WTC11 (cell line): ENCODE data around the gene TFF3. TPM values are rescaled to one million over a fixed set of nuclear protein-coding genes. Genes with fewer than 3 reads are reported as not detected.

ENCODE experiments used
- ATAC-seq: fragments of 200-7000 bp; cut with Tn5 transposase; 2 replicates; pipeline ENCODE4 v1.10.0; 2021; ENCODE audit warnings: mild to moderate bottlenecking, moderate library complexity
- CTCF ChIA-PET: fragments of 300-600 bp; sonication (Branson Sonifier 250); formaldehyde crosslinking; loops from one replicate; lab custom pipeline; 2021; ENCODE audit warnings: antibody characterized with exemption; lab: Charles Lee
- POLR2A ChIA-PET: fragments of 350-600 bp; sonication (Branson Sonifier 250); formaldehyde crosslinking; loops from one replicate; lab custom pipeline; 2021; ENCODE audit warnings: antibody characterized with exemption; lab: Charles Lee
- DNase-seq: peaks from one replicate; pipeline ENCODE4 v3.0.0; 2021; ENCODE audit warnings: low spot score
- H3K27ac Mint-ChIP-seq: 2 replicates; pipeline ENCODE4 v1.8.0; 2021; ENCODE audit warnings: mixed read lengths
- H3K27me3 Mint-ChIP-seq: 2 replicates; pipeline ENCODE4 v1.8.0; 2021; ENCODE audit warnings: low read depth, mild to moderate bottlenecking, moderate library complexity, mixed read lengths
- H3K36me3 Mint-ChIP-seq: 2 replicates; pipeline ENCODE4 v1.8.0; 2021; ENCODE audit warnings: mixed read lengths
- H3K4me1 Mint-ChIP-seq: 2 replicates; pipeline ENCODE4 v1.8.0; 2022; ENCODE audit warnings: mixed read lengths
- H3K4me3 Mint-ChIP-seq: 2 replicates; pipeline ENCODE4 v1.8.0; 2021; ENCODE audit warnings: mild to moderate bottlenecking, moderate library complexity, mixed read lengths
- H3K9me3 Mint-ChIP-seq: 2 replicates; pipeline ENCODE4 v1.8.0; 2021; ENCODE audit warnings: mixed read lengths
- CBFB ChIP-seq: sonication (generic); formaldehyde crosslinking; IDR thresholded peaks from 2 replicates; pipeline ENCODE4 v1.8.1; 2022; ENCODE audit warnings: mild to moderate bottlenecking, low read depth, missing genetic modification reagents
- ESRRA ChIP-seq: sonication (generic); formaldehyde crosslinking; IDR thresholded peaks from 2 replicates; pipeline ENCODE4 v1.8.1; 2022; ENCODE audit warnings: mild to moderate bottlenecking, missing genetic modification reagents, borderline replicate concordance
- GRHL2 ChIP-seq: fragments of 250-450 bp; sonication (Bioruptor Pico); IDR thresholded peaks from 2 replicates; pipeline ENCODE4 v1.8.0; 2022; ENCODE audit warnings: mild to moderate bottlenecking, moderate library complexity; ENCODE audit not compliant: insufficient replicate concordance, severe bottlenecking
- HMGA2 ChIP-seq: fragments of 250-450 bp; sonication (Bioruptor Pico); IDR thresholded peaks from 2 replicates; pipeline ENCODE4 v1.4.0; 2021; ENCODE audit warnings: mild to moderate bottlenecking, moderate library complexity
- JAZF1 ChIP-seq: fragments of 250-450 bp; sonication (Bioruptor Pico); IDR thresholded peaks from 2 replicates; pipeline ENCODE4 v1.9.0; 2021; ENCODE audit warnings: moderate library complexity, mild to moderate bottlenecking, inconsistent platforms
- JUN ChIP-seq: sonication (generic); formaldehyde crosslinking; IDR thresholded peaks from 2 replicates; pipeline ENCODE4 v1.8.0; 2023; ENCODE audit warnings: mild to moderate bottlenecking, missing genetic modification reagents
- MXD4 ChIP-seq: fragments of 250-450 bp; sonication (Bioruptor Pico); IDR thresholded peaks from 2 replicates; pipeline ENCODE4 v1.8.0; 2021; ENCODE audit warnings: mild to moderate bottlenecking, moderate library complexity, borderline replicate concordance
- NFYB ChIP-seq: sonication (generic); formaldehyde crosslinking; conservative IDR thresholded peaks from 2 replicates; pipeline ENCODE4 v1.8.0; 2022; ENCODE audit warnings: low read depth, missing genetic modification reagents
- SMAD4 ChIP-seq: sonication (generic); formaldehyde crosslinking; IDR thresholded peaks from 2 replicates; pipeline ENCODE4 v1.8.0; 2022; ENCODE audit warnings: mild to moderate bottlenecking, missing genetic modification reagents
- SOX15 ChIP-seq: fragments of 250-450 bp; sonication (Bioruptor Pico); IDR thresholded peaks from 2 replicates; pipeline ENCODE4 v1.9.0; 2021; ENCODE audit warnings: mild to moderate bottlenecking
- SP1 ChIP-seq: sonication (generic); formaldehyde crosslinking; conservative IDR thresholded peaks from 2 replicates; pipeline ENCODE4 v1.8.1; 2022; ENCODE audit warnings: missing genetic modification reagents
- TP53 ChIP-seq: sonication (generic); formaldehyde crosslinking; IDR thresholded peaks from 2 replicates; pipeline ENCODE4 v1.8.1; 2023; ENCODE audit warnings: mild to moderate bottlenecking, missing genetic modification reagents
- ZNF219 ChIP-seq: sonication (generic); formaldehyde crosslinking; IDR thresholded peaks from 2 replicates; pipeline ENCODE4 v1.8.0; 2023; ENCODE audit warnings: missing genetic modification reagents, mild to moderate bottlenecking, borderline replicate concordance
- ZNF423 ChIP-seq: fragments of 250-450 bp; sonication (Bioruptor Pico); IDR thresholded peaks from 2 replicates; pipeline ENCODE4 v2.1.2; 2022; ENCODE audit warnings: mild to moderate bottlenecking, moderate library complexity
- total RNA-seq: library from RNA; stranded (reverse); gene quantifications from 3 replicates; pipeline ENCODE4 v1.2.3, GENCODE V29; 2021
- TF ChIP-seq, protein P1 (sequence below): fragments of 250-450 bp; sonication (Bioruptor Pico); conservative IDR thresholded peaks from 2 replicates; pipeline ENCODE4 v1.9.0; 2021; ENCODE audit warnings: mild to moderate bottlenecking
- TF ChIP-seq, protein P2 (sequence below): sonication (generic); formaldehyde crosslinking; IDR thresholded peaks from 2 replicates; pipeline ENCODE4 v1.8.1; 2023; ENCODE audit warnings: mild to moderate bottlenecking, moderate library complexity, missing genetic modification reagents
- TF ChIP-seq, protein P3 (sequence below): fragments of 250-450 bp; sonication (Bioruptor Pico); IDR thresholded peaks from 2 replicates; pipeline ENCODE4 v1.9.0; 2021; ENCODE audit warnings: moderate library complexity, mild to moderate bottlenecking, inconsistent platforms, borderline replicate concordance
- TF ChIP-seq, protein P4 (sequence below): sonication (generic); formaldehyde crosslinking; IDR thresholded peaks from 2 replicates; pipeline ENCODE4 v1.8.0; 2022; ENCODE audit warnings: missing genetic modification reagents
- TF ChIP-seq, protein P5 (sequence below): sonication (generic); formaldehyde crosslinking; IDR thresholded peaks from 2 replicates; pipeline ENCODE4 v1.8.1; 2022; ENCODE audit warnings: mild to moderate bottlenecking, moderate library complexity, missing genetic modification reagents
- TF ChIP-seq, protein P6 (sequence below): sonication (generic); formaldehyde crosslinking; IDR thresholded peaks from 2 replicates; pipeline ENCODE4 v1.8.1; 2022; ENCODE audit warnings: mild to moderate bottlenecking, missing genetic modification reagents, moderate library complexity, borderline replicate concordance

Gene TFF3
- total RNA-seq, 1 experiment from 2014 or later: 4.2 TPM

DNA sequence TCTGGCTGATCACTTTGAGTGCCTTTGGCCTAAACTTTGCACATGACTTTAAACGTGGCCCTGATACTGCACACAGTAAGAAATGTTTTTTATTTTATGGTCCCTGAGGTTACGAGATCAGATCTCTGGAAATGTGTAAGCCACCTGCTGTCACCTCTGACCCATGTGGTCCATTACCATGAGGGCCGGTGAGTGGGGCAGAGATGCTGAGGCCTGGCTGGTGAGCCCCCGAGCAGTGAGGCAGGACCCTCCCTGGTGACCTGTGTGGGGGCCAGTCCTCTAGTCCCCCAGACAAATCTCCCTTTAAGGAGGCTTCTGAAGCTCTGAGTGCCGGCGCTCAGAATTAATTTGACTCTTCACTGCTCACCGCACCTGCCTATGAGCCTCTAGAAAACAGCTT, 12.4 kb downstream of the TFF3 start (continued):
- TF ChIP-seq SP1 (CRISPR knock-in tag): no peak
- TF ChIP-seq, protein P1, sequence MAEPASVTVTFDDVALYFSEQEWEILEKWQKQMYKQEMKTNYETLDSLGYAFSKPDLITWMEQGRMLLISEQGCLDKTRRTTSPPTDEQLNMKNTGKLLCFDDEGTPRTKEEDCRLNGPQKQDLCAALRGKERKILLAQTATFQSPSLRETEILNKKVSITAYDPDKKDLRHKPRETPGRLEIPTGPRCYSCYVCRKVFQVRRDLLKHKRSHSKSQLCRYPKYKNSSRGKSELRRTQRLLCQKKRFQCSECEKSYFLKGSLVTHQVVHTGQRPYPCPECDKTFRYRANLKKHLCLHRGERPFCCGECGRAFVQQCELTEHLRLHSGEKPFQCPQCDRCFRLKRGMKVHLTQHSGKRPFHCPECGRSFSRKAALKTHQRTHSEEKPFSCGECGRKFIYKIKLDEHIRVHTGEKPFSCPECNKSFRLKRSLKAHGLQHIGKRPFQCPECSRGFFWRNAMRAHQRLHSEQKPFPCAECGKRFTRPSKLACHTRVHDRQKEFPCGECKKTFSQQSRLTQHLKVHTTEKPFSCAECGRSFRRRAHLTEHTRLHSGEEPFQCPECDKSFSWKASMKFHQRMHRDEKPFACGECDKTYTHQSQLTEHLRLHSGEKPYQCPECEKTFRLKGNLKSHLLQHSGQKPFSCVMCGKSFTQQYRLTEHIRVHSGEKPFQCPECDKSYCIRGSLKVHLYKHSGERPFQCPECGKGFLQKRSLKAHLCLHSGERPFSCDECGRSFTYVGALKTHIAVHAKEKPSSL: no peak
- no peak for TF ChIP-seq ESRRA (CRISPR knock-in tag)
- TF ChIP-seq SMAD4 (CRISPR knock-in tag): no peak
- no peak for TF ChIP-seq ZNF423 (CRISPR knock-in tag)
- TF ChIP-seq JAZF1: no peak
- TF ChIP-seq SOX15 (CRISPR knock-in tag): no peak
- no peak for TF ChIP-seq MXD4 (CRISPR knock-in tag)
- TF ChIP-seq JUN: no peak

DNA sequence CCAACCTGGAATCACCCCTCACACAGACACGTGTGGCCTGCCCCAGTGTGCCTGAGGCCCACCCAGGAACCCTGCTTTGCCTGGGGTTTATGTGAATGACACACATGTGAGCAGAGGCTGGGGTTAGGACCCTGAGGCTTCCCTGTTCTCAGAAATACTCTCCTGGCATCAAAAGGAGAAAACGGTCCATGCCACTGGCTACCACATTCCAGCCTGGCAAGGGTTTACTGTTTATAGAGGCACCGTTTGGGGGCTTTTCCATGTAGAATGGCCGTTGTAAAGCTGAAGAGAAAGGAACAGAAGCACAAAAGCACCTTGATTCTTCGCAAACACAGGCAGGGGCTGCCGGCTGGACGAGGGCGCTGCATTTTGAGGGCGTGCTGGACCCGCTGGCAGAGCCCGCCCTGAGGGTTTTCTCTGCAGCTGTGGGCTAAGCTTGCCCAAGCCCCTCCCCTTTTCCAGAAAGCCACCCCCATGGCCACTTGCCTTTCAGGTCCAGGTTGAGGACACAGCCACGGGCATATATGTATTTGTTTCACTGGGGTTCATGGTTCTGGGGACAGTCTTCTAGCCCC, 13.0 kb downstream of the TFF3 start:
- Mint-ChIP-seq H3K4me3 (no peak overlapping the region), H3K27ac (no peak overlapping the region), H3K9me3 (no peaks in the 10 kb centered on the region), H3K27me3 (no peaks in the 10 kb centered on the region), H3K4me1 (peaks cover 12% of the 10 kb centered on the region), H3K36me3 (no peaks in the 10 kb centered on the region)
- POLR2A ChIA-PET: no interaction called here
- ATAC-seq (no peak), DNase-seq (no peak)
- CTCF ChIA-PET: interaction anchor here (1.2 to 1.7 kb wide), 4 partner anchors 8 to 165 kb away, joined by 3 to 12 read pairs (median 4); no protein-coding TSS in a partner anchor
- TF ChIP-seq JUN: no peak

DNA sequence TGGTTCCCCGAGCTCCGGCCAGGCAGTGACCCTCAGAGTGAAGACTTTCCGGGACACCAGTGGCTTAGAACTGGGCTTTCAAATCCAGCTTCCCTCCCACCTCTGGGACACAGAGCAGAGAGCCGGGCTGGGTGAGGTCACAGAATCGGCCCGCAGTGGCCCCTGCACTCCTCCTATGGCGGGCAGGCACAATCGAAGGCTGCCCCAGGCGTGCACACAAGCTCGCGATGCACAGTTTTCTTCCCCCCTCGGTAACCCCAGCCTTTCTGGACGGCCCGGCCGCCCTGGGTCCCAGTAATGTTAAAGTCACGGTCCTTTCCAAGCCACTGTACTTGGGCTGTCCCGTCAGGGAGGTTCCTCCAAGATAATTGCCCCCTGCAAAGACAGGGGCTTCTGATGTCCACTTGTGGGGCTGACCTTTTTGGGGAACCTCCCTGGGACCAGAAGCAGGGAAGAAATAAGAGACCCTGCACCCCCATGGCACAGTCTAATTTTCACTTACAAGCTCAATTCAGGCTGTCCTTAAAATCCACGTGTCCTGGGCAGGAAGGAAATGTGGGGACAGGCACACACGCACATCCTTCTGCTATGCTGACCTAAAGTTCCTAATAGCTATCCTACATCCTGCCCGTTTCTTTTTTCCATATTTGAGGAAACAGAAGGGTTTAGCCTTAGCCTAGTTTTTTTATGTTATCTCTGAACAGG, 13.7 kb downstream of the TFF3 start:
- Mint-ChIP-seq H3K36me3 (no peaks in the 10 kb centered on the region), H3K27ac (no peak overlapping the region), H3K4me3 (no peak overlapping the region), H3K4me1 (peaks cover 12% of the 10 kb centered on the region), H3K9me3 (no peaks in the 10 kb centered on the region), H3K27me3 (no peaks in the 10 kb centered on the region)
- CTCF ChIA-PET: interaction anchor here (0.9 to 1.7 kb wide), 5 partner anchors 8 to 194 kb away, joined by 3 to 12 read pairs (median 4); no protein-coding TSS in a partner anchor
- ATAC-seq (no peak), DNase-seq (no peak)
- POLR2A ChIA-PET: no interaction called here
- TF ChIP-seq, protein P2, sequence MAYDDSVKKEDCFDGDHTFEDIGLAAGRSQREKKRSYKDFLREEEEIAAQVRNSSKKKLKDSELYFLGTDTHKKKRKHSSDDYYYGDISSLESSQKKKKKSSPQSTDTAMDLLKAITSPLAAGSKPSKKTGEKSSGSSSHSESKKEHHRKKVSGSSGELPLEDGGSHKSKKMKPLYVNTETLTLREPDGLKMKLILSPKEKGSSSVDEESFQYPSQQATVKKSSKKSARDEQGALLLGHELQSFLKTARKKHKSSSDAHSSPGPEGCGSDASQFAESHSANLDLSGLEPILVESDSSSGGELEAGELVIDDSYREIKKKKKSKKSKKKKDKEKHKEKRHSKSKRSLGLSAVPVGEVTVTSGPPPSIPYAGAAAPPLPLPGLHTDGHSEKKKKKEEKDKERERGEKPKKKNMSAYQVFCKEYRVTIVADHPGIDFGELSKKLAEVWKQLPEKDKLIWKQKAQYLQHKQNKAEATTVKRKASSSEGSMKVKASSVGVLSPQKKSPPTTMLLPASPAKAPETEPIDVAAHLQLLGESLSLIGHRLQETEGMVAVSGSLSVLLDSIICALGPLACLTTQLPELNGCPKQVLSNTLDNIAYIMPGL (CRISPR knock-in tag): no peak
- TF ChIP-seq, protein P3, sequence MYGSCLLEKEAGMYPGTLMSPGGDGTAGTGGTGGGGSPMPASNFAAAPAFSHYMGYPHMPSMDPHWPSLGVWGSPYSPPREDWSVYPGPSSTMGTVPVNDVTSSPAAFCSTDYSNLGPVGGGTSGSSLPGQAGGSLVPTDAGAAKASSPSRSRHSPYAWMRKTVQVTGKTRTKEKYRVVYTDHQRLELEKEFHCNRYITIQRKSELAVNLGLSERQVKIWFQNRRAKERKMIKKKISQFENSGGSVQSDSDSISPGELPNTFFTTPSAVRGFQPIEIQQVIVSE (CRISPR knock-in tag): no peak
- TF ChIP-seq CBFB (CRISPR knock-in tag) (no peak), NFYB (CRISPR knock-in tag) (no peak), TP53 (CRISPR knock-in tag) (no peak), ZNF219 (CRISPR knock-in tag) (no peak), HMGA2 (CRISPR knock-in tag) (no peak), GRHL2 (CRISPR knock-in tag) (no peak)
- TF ChIP-seq, protein P4, sequence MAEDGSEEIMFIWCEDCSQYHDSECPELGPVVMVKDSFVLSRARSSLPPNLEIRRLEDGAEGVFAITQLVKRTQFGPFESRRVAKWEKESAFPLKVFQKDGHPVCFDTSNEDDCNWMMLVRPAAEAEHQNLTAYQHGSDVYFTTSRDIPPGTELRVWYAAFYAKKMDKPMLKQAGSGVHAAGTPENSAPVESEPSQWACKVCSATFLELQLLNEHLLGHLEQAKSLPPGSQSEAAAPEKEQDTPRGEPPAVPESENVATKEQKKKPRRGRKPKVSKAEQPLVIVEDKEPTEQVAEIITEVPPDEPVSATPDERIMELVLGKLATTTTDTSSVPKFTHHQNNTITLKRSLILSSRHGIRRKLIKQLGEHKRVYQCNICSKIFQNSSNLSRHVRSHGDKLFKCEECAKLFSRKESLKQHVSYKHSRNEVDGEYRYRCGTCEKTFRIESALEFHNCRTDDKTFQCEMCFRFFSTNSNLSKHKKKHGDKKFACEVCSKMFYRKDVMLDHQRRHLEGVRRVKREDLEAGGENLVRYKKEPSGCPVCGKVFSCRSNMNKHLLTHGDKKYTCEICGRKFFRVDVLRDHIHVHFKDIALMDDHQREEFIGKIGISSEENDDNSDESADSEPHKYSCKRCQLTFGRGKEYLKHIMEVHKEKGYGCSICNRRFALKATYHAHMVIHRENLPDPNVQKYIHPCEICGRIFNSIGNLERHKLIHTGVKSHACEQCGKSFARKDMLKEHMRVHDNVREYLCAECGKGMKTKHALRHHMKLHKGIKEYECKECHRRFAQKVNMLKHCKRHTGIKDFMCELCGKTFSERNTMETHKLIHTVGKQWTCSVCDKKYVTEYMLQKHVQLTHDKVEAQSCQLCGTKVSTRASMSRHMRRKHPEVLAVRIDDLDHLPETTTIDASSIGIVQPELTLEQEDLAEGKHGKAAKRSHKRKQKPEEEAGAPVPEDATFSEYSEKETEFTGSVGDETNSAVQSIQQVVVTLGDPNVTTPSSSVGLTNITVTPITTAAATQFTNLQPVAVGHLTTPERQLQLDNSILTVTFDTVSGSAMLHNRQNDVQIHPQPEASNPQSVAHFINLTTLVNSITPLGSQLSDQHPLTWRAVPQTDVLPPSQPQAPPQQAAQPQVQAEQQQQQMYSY: no peak
- TF ChIP-seq, protein P5, sequence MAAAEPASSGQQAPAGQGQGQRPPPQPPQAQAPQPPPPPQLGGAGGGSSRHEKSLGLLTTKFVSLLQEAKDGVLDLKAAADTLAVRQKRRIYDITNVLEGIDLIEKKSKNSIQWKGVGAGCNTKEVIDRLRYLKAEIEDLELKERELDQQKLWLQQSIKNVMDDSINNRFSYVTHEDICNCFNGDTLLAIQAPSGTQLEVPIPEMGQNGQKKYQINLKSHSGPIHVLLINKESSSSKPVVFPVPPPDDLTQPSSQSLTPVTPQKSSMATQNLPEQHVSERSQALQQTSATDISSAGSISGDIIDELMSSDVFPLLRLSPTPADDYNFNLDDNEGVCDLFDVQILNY (CRISPR knock-in tag): no peak
- TF ChIP-seq, protein P6, sequence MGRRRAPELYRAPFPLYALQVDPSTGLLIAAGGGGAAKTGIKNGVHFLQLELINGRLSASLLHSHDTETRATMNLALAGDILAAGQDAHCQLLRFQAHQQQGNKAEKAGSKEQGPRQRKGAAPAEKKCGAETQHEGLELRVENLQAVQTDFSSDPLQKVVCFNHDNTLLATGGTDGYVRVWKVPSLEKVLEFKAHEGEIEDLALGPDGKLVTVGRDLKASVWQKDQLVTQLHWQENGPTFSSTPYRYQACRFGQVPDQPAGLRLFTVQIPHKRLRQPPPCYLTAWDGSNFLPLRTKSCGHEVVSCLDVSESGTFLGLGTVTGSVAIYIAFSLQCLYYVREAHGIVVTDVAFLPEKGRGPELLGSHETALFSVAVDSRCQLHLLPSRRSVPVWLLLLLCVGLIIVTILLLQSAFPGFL: no peak
